IPS-18c (cell line): ENCODE measurements around the gene GNPDA1.
A peak's percentile ranks its signal among the peaks of the same experiment; 100 is the strongest.

Source experiments
- H3K4me3 ChIP-seq: 2 replicates; pipeline ENCODE4 v1.7.0; 2013; ENCODE audit warnings: low read depth, mild to moderate bottlenecking, low read length, moderate library complexity; ENCODE audit not compliant: insufficient read depth
- H3K9me3 ChIP-seq: one replicate; pipeline ENCODE4 v1.6.1; 2013; ENCODE audit warnings: mild to moderate bottlenecking, low read length, moderate library complexity; ENCODE audit not compliant: control insufficient read depth, insufficient read depth

GNPDA1 gene

GRCh38 chr5:141969783-141970771, 42.8 kb downstream of the GNPDA1 start:
- Histone ChIP-seq H3K4me3 (peak overlapping the region; percentile 89), H3K9me3 (no peaks in the 10 kb centered on the region)

GRCh38 chr5:141968914-141969608, 43.8 kb downstream of the GNPDA1 start, which contains the start of gene RNF14:
TSS of gene RNF14 (plus strand) at chr5:141969105. CDS start at chr5:141973589, 4,484 bp downstream.
- Histone ChIP-seq H3K9me3 (no peaks in the 10 kb centered on the region), H3K4me3 (peak within 1 kb of the TSS; percentile 89)

GRCh38 chr5:141966963-141967333, 45.9 kb downstream of the GNPDA1 start:
- Histone ChIP-seq H3K9me3 (no peaks in the 10 kb centered on the region), H3K4me3 (no peak overlapping the region)

- H3K9me3 ChIP-seq = peaks cover under 1% of the 10 kb centered on the region
- no peak overlapping the region for H3K4me3 ChIP-seq
Observed at GRCh38 chr5:141966275-141966962, 46.4 kb downstream of the GNPDA1 start.

GRCh38 chr5:141965071-141965470, 47.8 kb downstream of the GNPDA1 start:
- H3K9me3 ChIP-seq = peaks cover 2% of the 10 kb centered on the region
- no peak overlapping the region for H3K4me3 ChIP-seq

- H3K9me3 ChIP-seq = peaks cover 2% of the 10 kb centered on the region
Observed at GRCh38 chr5:141963701-141964100, 49.1 kb downstream of the GNPDA1 start.

GRCh38 chr5:141961466-141961865, 51.4 kb downstream of the GNPDA1 start:
- peaks cover 2% of the 10 kb centered on the region for H3K9me3 ChIP-seq
- no peak overlapping the region for H3K4me3 ChIP-seq

More at GRCh38 chr5:141963701-141964100, 49.1 kb downstream of the GNPDA1 start:
- H3K4me3 ChIP-seq = no peak overlapping the region

GRCh38 chr5:141960449-141961323, 52.1 kb downstream of the GNPDA1 start:
- H3K9me3 ChIP-seq = peaks cover 2% of the 10 kb centered on the region
- no peak overlapping the region for H3K4me3 ChIP-seq

- Histone ChIP-seq H3K4me3 (no peak overlapping the region), H3K9me3 (peaks cover 2% of the 10 kb centered on the region)
Observed at GRCh38 chr5:141960018-141960417, 52.8 kb downstream of the GNPDA1 start.

- Histone ChIP-seq H3K4me3 (no peak overlapping the region), H3K9me3 (peaks cover 2% of the 10 kb centered on the region)
Observed at GRCh38 chr5:141958546-141959172, 54.2 kb downstream of the GNPDA1 start.

- Histone ChIP-seq H3K4me3 (no peak within 1 kb of the TSS), H3K9me3 (peaks cover 2% of the 10 kb centered on the region)
Observed at GRCh38 chr5:141958113-141958512, 54.7 kb downstream of the GNPDA1 start, which contains the start of gene PCDH12. TSS of gene PCDH12 (minus strand) at chr5:141958202. CDS start at chr5:141957851, 351 bp downstream.

GRCh38 chr5:141957367-141957996, 55.3 kb downstream of the GNPDA1 start:
- Histone ChIP-seq H3K9me3 (peaks cover 2% of the 10 kb centered on the region), H3K4me3 (no peak overlapping the region)

GRCh38 chr5:141954194-141954593, 58.6 kb downstream of the GNPDA1 start:
- Histone ChIP-seq H3K9me3 (peaks cover 2% of the 10 kb centered on the region), H3K4me3 (no peak overlapping the region)

GRCh38 chr5:141952020-141952419, 60.8 kb downstream of the GNPDA1 start:
- H3K4me3 ChIP-seq = no peak overlapping the region

GRCh38 chr5:141951332-141951781, 61.5 kb downstream of the GNPDA1 start:
- no peak overlapping the region for H3K4me3 ChIP-seq
- H3K9me3 ChIP-seq = peaks cover 2% of the 10 kb centered on the region

More at GRCh38 chr5:141952020-141952419, 60.8 kb downstream of the GNPDA1 start:
- H3K9me3 ChIP-seq = peaks cover 2% of the 10 kb centered on the region
